Left ventricle myocardium inferior (tissue), 1 donor: ENCODE data around the gene EGFL7. TPM values are rescaled to one million over a fixed set of nuclear protein-coding genes. Genes with fewer than 3 reads are reported as not detected.
A peak's percentile ranks its signal among the peaks of the same experiment; 100 is the strongest.

ENCODE experiments used
- DNase-seq: peaks from one replicate; pipeline ENCODE4 v3.0.0-alpha.2; 2020
- H3K27ac ChIP-seq: fragments of 200-600 bp; replicated peaks from 2 replicates; pipeline ENCODE4 v1.8.0; 2021
- H3K27me3 ChIP-seq: fragments of 200-600 bp; 2 replicates; pipeline ENCODE4 v1.8.0; 2021; ENCODE audit warnings: low read depth
- H3K36me3 ChIP-seq: fragments of 200-600 bp; 2 replicates; pipeline ENCODE4 v1.8.0; 2021
- H3K4me1 ChIP-seq: fragments of 200-600 bp; 2 replicates; pipeline ENCODE4 v1.8.0; 2021
- H3K4me3 ChIP-seq: fragments of 200-600 bp; 2 replicates; pipeline ENCODE4 v1.8.0; 2021; ENCODE audit warnings: mild to moderate bottlenecking, moderate library complexity
- H3K9me3 ChIP-seq: fragments of 200-600 bp; replicated peaks from 2 replicates; pipeline ENCODE4 v1.8.0; 2021
- intact Hi-C: fragments of 100-400 bp; cut with micrococcal nuclease; formaldehyde crosslinking; loops from one replicate; pipeline ENCODE4 v1.11.0; 2022
- total RNA-seq: library from RNA; stranded (reverse); fragmentation: NEBNext Ultra II Directional; extraction: Animal tissue kit (Norgen Biotek cat#: 25700); gene quantifications from one replicate; pipeline ENCODE4 v1.2.1, GENCODE V29; 2021
- TF ChIP-seq, protein P1 (sequence below): fragments of 200-600 bp; IDR thresholded peaks from 2 replicates; pipeline ENCODE4 v1.8.0; 2021; ENCODE audit warnings: antibody characterized with exemption, mild to moderate bottlenecking, borderline replicate concordance
- donor health status: DM: no; HTN: yes; CAD: no; lungs with severe emphysema.

The EGFL7 gene
- total RNA-seq, 1 donor from 2014 or later: 81.5 TPM

DNA sequence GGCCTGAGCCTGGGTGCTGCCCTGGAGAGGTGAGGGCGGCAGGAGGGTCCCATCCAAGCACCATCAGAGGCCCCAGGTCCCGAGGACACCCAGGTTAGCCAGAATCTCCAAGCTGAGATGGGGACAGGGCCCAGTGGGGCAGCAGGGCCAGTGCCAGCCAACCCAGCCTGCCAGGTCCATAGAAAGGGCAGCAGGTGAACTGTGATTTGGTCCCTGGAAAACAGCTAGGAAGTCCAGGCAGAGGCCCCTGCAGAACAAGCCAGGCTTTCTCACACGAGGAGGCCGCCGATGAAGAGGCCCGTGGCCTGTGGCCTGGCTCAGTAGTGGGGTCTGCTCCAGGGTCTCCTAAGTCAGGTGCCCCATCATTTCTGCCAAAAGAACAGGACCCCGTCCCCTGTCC is 22.5 kb downstream of the EGFL7 start:
- H3K27me3 ChIP-seq: no peaks in the 10 kb centered on the region
- no peaks in the 10 kb centered on the region for H3K36me3 ChIP-seq
- H3K9me3 ChIP-seq: no peaks in the 10 kb centered on the region
- intact Hi-C loops: no loop called here
- DNase-seq: no peak
- peak overlapping the region; percentile 97 for H3K4me3 ChIP-seq
- H3K27ac ChIP-seq: no peak overlapping the region
- peaks cover 86% of the 10 kb centered on the region for H3K4me1 ChIP-seq
- TF ChIP-seq, protein P1, sequence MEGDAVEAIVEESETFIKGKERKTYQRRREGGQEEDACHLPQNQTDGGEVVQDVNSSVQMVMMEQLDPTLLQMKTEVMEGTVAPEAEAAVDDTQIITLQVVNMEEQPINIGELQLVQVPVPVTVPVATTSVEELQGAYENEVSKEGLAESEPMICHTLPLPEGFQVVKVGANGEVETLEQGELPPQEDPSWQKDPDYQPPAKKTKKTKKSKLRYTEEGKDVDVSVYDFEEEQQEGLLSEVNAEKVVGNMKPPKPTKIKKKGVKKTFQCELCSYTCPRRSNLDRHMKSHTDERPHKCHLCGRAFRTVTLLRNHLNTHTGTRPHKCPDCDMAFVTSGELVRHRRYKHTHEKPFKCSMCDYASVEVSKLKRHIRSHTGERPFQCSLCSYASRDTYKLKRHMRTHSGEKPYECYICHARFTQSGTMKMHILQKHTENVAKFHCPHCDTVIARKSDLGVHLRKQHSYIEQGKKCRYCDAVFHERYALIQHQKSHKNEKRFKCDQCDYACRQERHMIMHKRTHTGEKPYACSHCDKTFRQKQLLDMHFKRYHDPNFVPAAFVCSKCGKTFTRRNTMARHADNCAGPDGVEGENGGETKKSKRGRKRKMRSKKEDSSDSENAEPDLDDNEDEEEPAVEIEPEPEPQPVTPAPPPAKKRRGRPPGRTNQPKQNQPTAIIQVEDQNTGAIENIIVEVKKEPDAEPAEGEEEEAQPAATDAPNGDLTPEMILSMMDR: no peak

DNA sequence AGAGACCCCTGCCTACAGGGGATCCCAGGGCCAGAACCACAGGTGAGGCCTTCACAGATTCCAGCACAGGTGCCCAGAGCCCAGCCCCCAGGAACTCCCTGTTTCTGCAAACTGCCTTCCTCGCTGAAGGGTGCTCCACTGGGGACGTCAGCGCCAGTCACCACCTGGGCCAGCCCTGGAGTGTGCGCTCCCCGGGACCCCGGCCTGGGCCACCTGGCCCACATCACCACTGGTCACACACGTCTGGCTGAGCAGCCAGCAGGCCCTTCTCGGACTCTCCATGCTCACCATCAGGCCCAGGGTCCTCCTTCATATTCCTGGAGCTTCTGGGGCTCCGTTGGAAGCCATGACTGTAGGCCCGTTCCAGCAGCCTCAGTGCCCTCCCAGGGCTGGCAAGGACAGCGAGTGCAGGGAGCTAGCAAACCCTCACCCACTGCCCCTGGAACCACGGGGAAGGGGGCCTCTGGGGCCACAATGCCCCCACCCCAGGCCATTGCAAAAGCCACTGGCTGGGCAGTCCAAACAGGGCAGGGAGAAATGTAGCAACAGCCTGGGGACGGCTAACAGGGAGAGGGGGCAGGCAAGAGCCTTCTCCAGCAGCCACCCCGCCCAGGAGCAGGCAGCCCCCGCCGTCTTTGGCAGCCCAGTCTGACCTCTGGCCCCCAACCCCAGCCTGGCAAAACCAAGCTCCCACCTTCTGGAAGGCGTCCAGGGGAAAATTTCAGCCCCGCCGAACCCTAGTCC is 23.2 kb downstream of the EGFL7 start:
- peak; percentile 27 for DNase-seq
- intact Hi-C loops: no loop called here
- peak overlapping the region; percentile 97 for H3K27ac ChIP-seq
- peak overlapping the region; percentile 97 for H3K4me3 ChIP-seq
- H3K4me1 ChIP-seq: peaks cover 88% of the 10 kb centered on the region
- H3K36me3 ChIP-seq: no peaks in the 10 kb centered on the region
- H3K27me3 ChIP-seq: no peaks in the 10 kb centered on the region
- no peaks in the 10 kb centered on the region for H3K9me3 ChIP-seq
- TF ChIP-seq, protein P1: no peak

DNA sequence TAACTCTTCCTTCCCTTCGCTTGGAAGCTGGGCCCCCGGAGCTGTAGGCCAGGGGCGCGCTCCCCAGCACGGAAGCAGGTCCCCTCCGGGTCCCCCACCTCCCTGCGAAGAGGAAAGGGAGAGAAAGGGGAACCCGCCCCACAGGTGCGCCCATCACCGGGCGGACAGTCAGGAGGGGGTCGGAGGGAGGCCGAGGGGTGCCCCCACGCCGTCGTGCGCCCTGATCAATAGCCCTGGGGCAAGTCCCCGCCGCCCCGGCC is 23.7 kb downstream of the EGFL7 start:
- H3K4me3 ChIP-seq: peak overlapping the region; percentile 97
- H3K27me3 ChIP-seq: no peaks in the 10 kb centered on the region
- no peaks in the 10 kb centered on the region for H3K9me3 ChIP-seq
- peaks cover 93% of the 10 kb centered on the region for H3K4me1 ChIP-seq
- TF ChIP-seq, protein P1: no peak
- peak overlapping the region; percentile 97 for H3K27ac ChIP-seq
- no peak for DNase-seq
- H3K36me3 ChIP-seq: no peaks in the 10 kb centered on the region
- intact Hi-C loops: no loop called here

DNA sequence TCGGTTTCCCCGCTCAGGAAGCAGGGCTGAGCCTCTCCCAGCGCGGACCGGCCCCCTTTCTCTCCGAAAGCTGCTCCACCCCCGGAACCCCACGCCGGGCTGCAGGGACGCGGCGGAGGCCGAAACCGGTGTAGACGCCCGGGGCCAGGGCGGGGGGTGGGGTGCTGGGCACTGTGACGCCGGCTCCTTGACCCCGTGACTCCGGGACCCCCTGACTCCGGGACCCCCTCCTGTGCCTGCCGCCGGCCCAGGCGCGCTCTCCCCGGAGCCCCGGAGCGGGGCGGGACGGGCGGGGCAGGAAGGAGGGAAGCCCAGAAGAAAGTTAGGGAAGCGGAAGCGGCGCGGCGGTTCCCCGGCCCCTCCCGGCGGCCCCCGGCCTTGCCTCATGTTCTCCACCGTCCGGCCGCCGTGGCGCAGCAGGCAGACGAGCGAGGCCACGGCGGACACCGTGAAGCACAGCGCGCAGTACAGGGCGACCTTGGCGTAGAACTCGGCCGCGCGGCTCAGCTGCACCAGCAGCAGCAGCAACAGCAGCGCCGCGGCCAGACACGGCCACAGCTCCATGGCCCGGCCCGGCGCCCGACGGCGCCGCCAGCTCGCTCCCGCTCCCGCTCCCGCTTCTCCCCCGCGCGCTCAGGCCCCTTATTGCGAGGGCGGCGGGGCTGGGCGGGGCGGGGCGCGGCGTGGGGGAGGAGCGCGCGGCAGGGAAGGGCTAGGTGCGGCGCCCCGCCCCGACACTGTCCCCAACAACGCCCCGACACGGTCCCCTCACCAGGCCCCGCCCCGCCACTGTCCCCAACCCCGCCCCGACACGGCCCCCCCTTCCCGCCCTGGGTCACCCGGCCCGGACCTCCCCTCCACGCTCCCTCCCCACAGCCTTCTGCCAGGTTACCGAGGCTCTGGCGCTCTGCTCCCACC is 24.3 kb downstream of the EGFL7 start, which contains the start of gene AGPAT2:
Gene AGPAT2, minus strand, starts transcription at position 664 of the 918 bp plus-strand sequence. Its CDS starts 100 bp downstream, at position 564.
- Histone ChIP-seq H3K4me1 (peaks cover 98% of the 10 kb centered on the region), H3K36me3 (no peaks in the 10 kb centered on the region), H3K4me3 (peak within 1 kb of the TSS; percentile 97), H3K27ac (peak within 1 kb of the TSS; percentile 97), H3K27me3 (no peaks in the 10 kb centered on the region), H3K9me3 (no peaks in the 10 kb centered on the region)
- intact Hi-C loops: no loop called here
- TF ChIP-seq, protein P1: no peak
- DNase-seq: peak; percentile 89

DNA sequence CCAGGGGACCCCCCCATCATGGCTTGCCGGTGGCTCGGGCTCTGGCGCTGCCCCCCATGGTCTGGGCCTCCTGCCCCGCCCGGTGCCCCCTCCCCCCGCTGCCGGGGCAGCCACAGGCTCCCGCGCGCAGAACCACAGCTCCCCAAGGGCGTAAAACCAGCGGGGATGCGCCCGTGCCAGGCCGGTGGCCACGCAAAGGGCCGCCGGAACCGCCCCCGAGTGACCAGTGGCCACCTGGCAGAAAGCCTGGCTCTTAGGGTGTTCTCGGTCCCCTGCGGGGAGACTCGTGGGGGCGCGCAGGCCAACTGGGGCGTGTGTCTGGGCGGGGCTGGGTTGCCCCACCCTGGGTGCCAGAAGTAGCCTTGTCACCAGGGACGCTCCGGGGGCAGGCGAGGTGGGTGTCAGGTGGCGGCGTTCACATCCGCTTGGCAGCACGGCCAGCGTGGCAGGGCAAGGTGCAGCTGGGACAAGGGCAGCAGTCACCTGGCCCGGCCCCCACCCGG is 25.1 kb downstream of the EGFL7 start:
- peak overlapping the region; percentile 97 for H3K4me3 ChIP-seq
- no peaks in the 10 kb centered on the region for H3K27me3 ChIP-seq
- TF ChIP-seq, protein P1: no peak
- peak overlapping the region; percentile 97 for H3K27ac ChIP-seq
- intact Hi-C loops: no loop called here
- no peaks in the 10 kb centered on the region for H3K36me3 ChIP-seq
- H3K4me1 ChIP-seq: peaks cover 98% of the 10 kb centered on the region
- DNase-seq: peak; percentile 48
- no peaks in the 10 kb centered on the region for H3K9me3 ChIP-seq
